K562 (cell line): Measurements from ENCODE around the gene ALG1. TPM values are rescaled to one million over a fixed set of nuclear protein-coding genes. Genes with fewer than 3 reads are reported as not detected.
"Not testable (repeated sequence)": the region's sequence is repeated elsewhere in the genome, so short reads cannot be mapped to it uniquely, and the experiment has no call there.

Experiments
- ATAC-seq: fragments of 200-7000 bp; cut with Tn5 transposase; 3 replicates; pipeline ENCODE4 v1.9.1; 2020; ENCODE audit warnings: moderate library complexity
- BruUV-seq: library from RNA; stranded (reverse); fragments of 400-500 nt; replicated peaks from 2 replicates; lab custom pipeline; 2021; lab: Mats Ljungman, UMichigan
- CTCF ChIA-PET: fragments of 300-600 bp; formaldehyde crosslinking; extraction: SDS; loops from one replicate; lab custom pipeline; 2021; ENCODE audit warnings: low intra/inter-chr PET ratio; lab: Yijun Ruan, JAX
- POLR2A ChIA-PET: fragments of 300-600, 350-650 bp; sonication (Branson Sonifier 250); formaldehyde crosslinking; extraction: SDS; loops from one replicate; lab custom pipeline; 2021; ENCODE audit warnings: antibody characterized with exemption, inconsistent platforms; lab: Yijun Ruan, JAX
- DNase-seq, 4 experiments: peaks; one replicate each; pipeline versions ENCODE4 v3.0.0 to v3.0.0-alpha.2; 2011 to 2018; ENCODE audit warnings: low spot score in 3 of 4, mixed read lengths in 3 of 4; ENCODE audit errors: extremely low read depth in 1 of 4
- FAIRE-seq: peaks from 2 replicates; lab custom pipeline; 2011; peaks lifted over from hg19 to GRCh38; lab: Jason Lieb, UNC
- H2AFZ ChIP-seq: 2 replicates; pipeline ENCODE4 v1.6.0; 2011; ENCODE audit warnings: low read depth, low read length, control low read depth, inconsistent platforms
- H3K27ac ChIP-seq: fragments of 200-600 bp; 3 replicates; pipeline ENCODE4 v1.8.0; 2011; ENCODE audit warnings: low read depth, mild to moderate bottlenecking, control low read depth, inconsistent platforms, low read length, moderate library complexity, mixed read lengths; ENCODE audit errors: extremely low read depth
- H3K27me3 ChIP-seq, 2 experiments: fragments of 300-600 bp in 1 of 2; 2 replicates in 1 of 2; 3 replicates in 1 of 2; pipeline versions ENCODE4 v1.6.0 to v1.8.0; 2011; ENCODE audit warnings: inconsistent platforms in 2 of 2, low read length in 2 of 2, mild to moderate bottlenecking in 1 of 2, mixed read lengths in 1 of 2, moderate library complexity in 1 of 2; ENCODE audit not compliant: control insufficient read depth in 2 of 2, insufficient read depth in 2 of 2
- H3K36me3 ChIP-seq: fragments of 300-600 bp; 3 replicates; pipeline ENCODE4 v1.8.0; 2011; ENCODE audit warnings: mild to moderate bottlenecking, low read length, inconsistent platforms; ENCODE audit not compliant: control insufficient read depth, insufficient read depth
- H3K4me1 ChIP-seq, 2 experiments: fragments of 200-600 bp in 1 of 2; replicated peaks in 1 of 2; 2 replicates in 1 of 2; 3 replicates in 1 of 2; pipeline versions ENCODE4 v1.5.1 to v1.8.0; 2011; ENCODE audit warnings: inconsistent platforms in 2 of 2, low read length in 2 of 2, mild to moderate bottlenecking in 1 of 2, mixed read lengths in 1 of 2, moderate library complexity in 1 of 2; ENCODE audit not compliant: control insufficient read depth in 2 of 2, insufficient read depth in 2 of 2
- H3K4me2 ChIP-seq: 2 replicates; pipeline ENCODE4 v1.6.1; 2011; ENCODE audit warnings: low read length, control low read depth, inconsistent platforms, mixed read lengths; ENCODE audit not compliant: insufficient read depth
- H3K4me3 ChIP-seq: fragments of 200-600 bp; sonication (generic), shearing (Covaris generic); 2 replicates; pipeline ENCODE4 v1.5.1; 2016; ENCODE audit warnings: control low read depth, inconsistent platforms
- H3K79me2 ChIP-seq: fragments of 200-600 bp; 3 replicates; pipeline ENCODE4 v1.8.0; 2011; ENCODE audit warnings: low read length, inconsistent platforms; ENCODE audit not compliant: control insufficient read depth, insufficient read depth
- H3K9ac ChIP-seq, 2 experiments: 2 replicates each; pipeline versions ENCODE4 v1.6.0 to v1.6.1; 2011; ENCODE audit warnings: low read depth in 2 of 2, low read length in 2 of 2, control low read depth in 1 of 2, inconsistent platforms in 1 of 2, mild to moderate bottlenecking in 1 of 2, mixed read lengths in 1 of 2; ENCODE audit not compliant: insufficient read depth in 1 of 2
- H3K9me1 ChIP-seq: one replicate; pipeline ENCODE4 v1.6.0; 2011; ENCODE audit warnings: inconsistent platforms, mild to moderate bottlenecking, low read length, moderate library complexity; ENCODE audit not compliant: control insufficient read depth, insufficient read depth
- H3K9me3 ChIP-seq: replicated peaks from 2 replicates; pipeline ENCODE4 v1.5.1; 2011; ENCODE audit warnings: low read depth, low read length, inconsistent platforms; ENCODE audit not compliant: control insufficient read depth, insufficient read depth
- H4K20me1 ChIP-seq: replicated peaks from 2 replicates; pipeline ENCODE4 v1.6.1; 2011; ENCODE audit warnings: low read length, inconsistent platforms, mixed read lengths; ENCODE audit not compliant: control insufficient read depth, insufficient read depth
- CREM ChIP-seq: IDR thresholded peaks from 2 replicates; pipeline ENCODE4 v1.6.1; 2014; ENCODE audit warnings: antibody characterized with exemption, low read depth
- CXXC5 ChIP-seq: fragments of 250-450 bp; sonication (Bioruptor Pico); IDR thresholded peaks from 2 replicates; pipeline ENCODE4 v1.8.0; 2022; ENCODE audit warnings: inconsistent platforms, mild to moderate bottlenecking, moderate library complexity
- EGR1 ChIP-seq: fragments of 450-650 bp; conservative IDR thresholded peaks from 2 replicates; pipeline ENCODE4 v1.6.1; 2017; ENCODE audit warnings: mild to moderate bottlenecking
- GTF2E2 ChIP-seq: fragments of 200-800 bp; sonication (Bioruptor generic); IDR thresholded peaks from 2 replicates; pipeline ENCODE4 v1.6.1; 2016; ENCODE audit warnings: missing genetic modification characterization, missing compliant biosample characterization
- MXI1 ChIP-seq: IDR thresholded peaks from 2 replicates; pipeline ENCODE4 v1.6.1; 2011; ENCODE audit warnings: low read depth, mild to moderate bottlenecking, improper control_type of control experiment, low read length
- NRF1 ChIP-seq, 2 experiments: fragments of 450-650 bp; IDR thresholded peaks in 1 of 2; conservative IDR thresholded peaks in 1 of 2; 2 replicates each; pipeline ENCODE4 v1.6.1; 2014; ENCODE audit warnings: mild to moderate bottlenecking in 2 of 2
- PHF8 ChIP-seq: fragments of 200-600 bp; sonication (generic); IDR thresholded peaks from 2 replicates; pipeline ENCODE4 v1.6.1; 2012; ENCODE audit warnings: mixed run types, mild to moderate bottlenecking, inconsistent platforms, low read length, moderate library complexity, borderline replicate concordance
- WGBS: fragments of 100-300 bp; shearing (Covaris generic); methylation state at CpG from one replicate; pipeline ENCODE4 v1.1.6; 2016; ENCODE audit warnings: low coverage, mixed read lengths; ENCODE audit not compliant: insufficient coverage; ENCODE audit errors: missing lambda C conversion rate; 5-methylcytosine and 5-hydroxymethylcytosine counted together
- in situ Hi-C: fragments of 300-500 bp; cut with MboI; formaldehyde crosslinking; loops from 4 replicates; pipeline ENCODE4 v1.15.0; 2018; ENCODE audit warnings: inconsistent platforms, mixed read lengths
- intact Hi-C: fragments of 100-400 bp; cut with micrococcal nuclease; formaldehyde crosslinking; loops from 2 replicates; pipeline ENCODE4 v1.14.2; 2022
- polyA plus RNA-seq, 8 experiments: library from polyadenylated mRNA; depleted of rRNA in 4 of 8; stranded (reverse) in 5 of 8; unstranded in 3 of 8; fragments of >200 nt; fragmentation: Nextera tagmentation in 2 of 8; fragmentation: Illumina TruSeq in 1 of 8; extraction: Ambion mirVana in 2 of 8; extraction: Trizol in 1 of 8; gene quantifications; 2 replicates each; pipeline versions ENCODE4 v1.2.1 to v1.2.3, GENCODE V29; 2011 to 2014; ENCODE audit warnings: inconsistent platforms in 1 of 8, missing spikeins in 1 of 8
- total RNA-seq, 7 experiments: library from RNA; depleted of rRNA in 6 of 7; stranded (reverse); fragments of >200 nt in 6 of 7; fragmentation: Illumina TruSeq in 2 of 7; extraction: Trizol in 2 of 7; gene quantifications; 2 replicates each; pipeline versions ENCODE4 v1.2.1 to v1.2.3, GENCODE V29; 2011 to 2021; ENCODE audit warnings: low replicate concordance in 1 of 7
- TF ChIP-seq, protein P1 (sequence below): sonication (generic); formaldehyde crosslinking; IDR thresholded peaks from 2 replicates; pipeline ENCODE4 v1.9.0; 2022; ENCODE audit warnings: mild to moderate bottlenecking, missing genetic modification reagents
- TF ChIP-seq, protein P2 (sequence below): fragments of 200-800 bp; sonication (Bioruptor generic); IDR thresholded peaks from 2 replicates; pipeline ENCODE4 v1.6.1; 2017; ENCODE audit warnings: missing genetic modification characterization, missing compliant biosample characterization

Gene ALG1
- total and polyA plus RNA-seq, 9 of the 15 experiments (the other 6 are each of a cell fraction or from before 2014, with no cell fraction given), result 1.1 to 26.4 (median 18.3) TPM

DNA sequence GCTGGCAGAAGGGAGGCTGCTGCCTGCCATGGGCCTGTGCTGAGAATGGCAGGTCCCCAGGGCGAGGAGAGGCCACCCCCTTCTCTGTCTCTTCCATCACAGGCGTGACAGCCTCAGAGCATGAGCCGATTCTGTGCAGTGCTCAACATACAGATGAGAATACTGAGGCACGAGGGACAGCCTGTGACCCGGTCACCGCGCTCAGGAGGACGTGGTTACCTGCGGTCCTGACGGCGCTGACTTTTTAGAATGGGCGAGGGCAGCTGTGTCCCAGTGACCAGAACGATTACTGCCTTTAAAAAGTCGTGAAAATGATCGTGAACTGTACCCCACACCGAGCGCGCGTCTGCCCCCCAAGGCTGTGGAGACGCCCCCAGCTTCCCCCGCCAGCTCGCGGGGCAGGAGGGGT lies 25.4 kb downstream of the ALG1 start:
- WGBS, result 0% methylated on average over 8 of the region's 23 CpGs
- ATAC-seq, H3K9me3 ChIP-seq, H4K20me1 ChIP-seq, H3K36me3 ChIP-seq, H3K79me2 ChIP-seq, FAIRE-seq, intact Hi-C loops, H3K4me1 ChIP-seq, POLR2A ChIA-PET, H3K27me3 ChIP-seq, CTCF ChIA-PET: not testable (repeated sequence)
- H2AFZ ChIP-seq, result peak overlapping the region; percentile 80
- TSS peak; percentile 71 for BruUV-seq
- DNase-seq, result peak in 2 of 4 experiments; percentile 19 to 43
- peak overlapping the region; percentile 74 for H3K27ac ChIP-seq
- H3K9ac ChIP-seq, result peak overlapping the region; percentile 71 to 95
- peak overlapping the region; percentile 83 for H3K4me2 ChIP-seq
- TF ChIP-seq, protein P1, sequence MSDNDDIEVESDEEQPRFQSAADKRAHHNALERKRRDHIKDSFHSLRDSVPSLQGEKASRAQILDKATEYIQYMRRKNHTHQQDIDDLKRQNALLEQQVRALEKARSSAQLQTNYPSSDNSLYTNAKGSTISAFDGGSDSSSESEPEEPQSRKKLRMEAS, result 0 out of 2 replicates have a peak, but pooled peaks have one; percentile 6
- peak; percentile 51; the same call in 1 of the 2 replicates for TF ChIP-seq GTF2E2 (tag)
- 0 out of 2 replicates have a peak, but pooled peaks have one; percentile 3 for TF ChIP-seq MXI1
- TF ChIP-seq, all 486 proteins: peak for 3; not testable (repeated sequence) for 483
- in situ Hi-C loops, H3K9me1 ChIP-seq: not testable (repeated sequence)
- H3K4me3 ChIP-seq, result peak overlapping the region; percentile 66

DNA sequence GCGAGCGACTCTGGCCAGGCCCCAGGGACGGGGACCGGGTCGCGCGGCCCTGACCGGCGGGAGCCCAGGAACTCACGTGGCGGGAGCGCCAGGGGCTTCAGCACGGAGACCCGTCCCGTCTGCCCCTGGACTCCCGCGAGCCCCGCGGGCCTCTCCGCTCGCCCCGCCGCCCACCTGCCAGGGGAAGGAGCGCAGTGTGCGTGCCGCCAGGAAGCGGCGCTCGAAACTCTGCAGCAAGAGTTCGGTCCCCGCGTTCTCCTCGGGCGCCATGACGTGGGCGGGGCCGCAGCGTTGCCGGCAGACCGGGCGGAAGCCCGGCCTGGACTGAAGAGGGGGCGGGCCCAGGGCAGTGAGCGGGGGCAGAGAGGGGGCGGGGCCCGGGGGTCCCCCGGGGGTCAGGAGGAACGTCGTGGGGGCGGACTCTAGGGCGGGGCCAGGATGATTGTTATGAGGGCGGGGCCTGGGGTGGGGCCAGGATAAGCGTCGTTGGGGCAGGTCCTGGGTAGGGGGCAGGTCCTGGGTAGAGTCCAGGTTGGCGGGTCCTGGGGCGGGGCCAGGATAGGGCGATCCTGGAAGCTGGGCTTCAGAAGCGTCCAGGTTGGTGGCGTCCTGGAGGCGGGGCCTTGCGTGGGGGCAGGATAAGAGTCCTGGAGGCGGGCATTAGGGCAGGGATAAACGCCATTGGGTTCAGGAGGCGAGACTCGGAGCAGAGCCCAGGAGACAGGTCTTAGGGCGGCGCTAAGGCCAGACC lies 26.0 kb downstream of the ALG1 start, which contains the start of gene EEF2KMT:
Gene EEF2KMT, minus strand, starts transcription at position 326 of the 751 bp plus-strand sequence. Its CDS starts 56 bp downstream, at position 270.
- H3K9me1 ChIP-seq, H3K27me3 ChIP-seq, H3K36me3 ChIP-seq, H3K9me3 ChIP-seq, in situ Hi-C loops, H3K79me2 ChIP-seq, H3K4me1 ChIP-seq, intact Hi-C loops, BruUV-seq, H4K20me1 ChIP-seq, CTCF ChIA-PET: not testable (repeated sequence)
- ATAC-seq (peak; percentile 100), DNase-seq (peak; percentile 89 to 97 (median 92)), FAIRE-seq (peak; percentile 76)
- Histone ChIP-seq H3K4me3 (peak within 1 kb of the TSS; percentile 66), H3K27ac (peak within 1 kb of the TSS; percentile 74), H3K9ac (peak within 1 kb of the TSS; percentile 71 to 95), H3K4me2 (peak within 1 kb of the TSS; percentile 83), H2AFZ (peak within 1 kb of the TSS; percentile 80)
- POLR2A ChIA-PET, result interaction anchor here (1.0 to 1.2 kb wide), 2 partner anchors 13 to 65 kb away, joined by 3 read pairs; no protein-coding TSS in a partner anchor
- 1% methylated on average over 36 of the region's 67 CpGs for WGBS
- peak; percentile 54; the same call in 1 of the 2 replicates for TF ChIP-seq PHF8
- peak; percentile 88 for TF ChIP-seq EGR1
- TF ChIP-seq, protein P2, sequence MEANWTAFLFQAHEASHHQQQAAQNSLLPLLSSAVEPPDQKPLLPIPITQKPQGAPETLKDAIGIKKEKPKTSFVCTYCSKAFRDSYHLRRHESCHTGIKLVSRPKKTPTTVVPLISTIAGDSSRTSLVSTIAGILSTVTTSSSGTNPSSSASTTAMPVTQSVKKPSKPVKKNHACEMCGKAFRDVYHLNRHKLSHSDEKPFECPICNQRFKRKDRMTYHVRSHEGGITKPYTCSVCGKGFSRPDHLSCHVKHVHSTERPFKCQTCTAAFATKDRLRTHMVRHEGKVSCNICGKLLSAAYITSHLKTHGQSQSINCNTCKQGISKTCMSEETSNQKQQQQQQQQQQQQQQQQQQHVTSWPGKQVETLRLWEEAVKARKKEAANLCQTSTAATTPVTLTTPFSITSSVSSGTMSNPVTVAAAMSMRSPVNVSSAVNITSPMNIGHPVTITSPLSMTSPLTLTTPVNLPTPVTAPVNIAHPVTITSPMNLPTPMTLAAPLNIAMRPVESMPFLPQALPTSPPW (CRISPR knock-in tag), result peak; percentile 85
- TF ChIP-seq CXXC5, result 0 out of 2 replicates have a peak, but pooled peaks have one; percentile 49
- TF ChIP-seq, protein P1, result peak; percentile 55
- peak; percentile 56 for TF ChIP-seq CREM
- peak; percentile 83 to 85 for TF ChIP-seq NRF1 (conservative IDR thresholded peaks at IDR 0.05 in 1 of 2, IDR thresholded peaks at IDR 0.05 in 1 of 2)
